Left ventricle myocardium inferior (tissue), 1 donor: ENCODE results near the gene DCAF11. TPM values are rescaled to one million over a fixed set of nuclear protein-coding genes. Genes with fewer than 3 reads are reported as not detected.

ENCODE experiments used
- DNase-seq: peaks from one replicate; pipeline ENCODE4 v3.0.0-alpha.2; 2020
- H3K27ac ChIP-seq: fragments of 200-600 bp; replicated peaks from 2 replicates; pipeline ENCODE4 v1.8.0; 2021
- H3K27me3 ChIP-seq: fragments of 200-600 bp; 2 replicates; pipeline ENCODE4 v1.8.0; 2021; ENCODE audit warnings: low read depth
- H3K36me3 ChIP-seq: fragments of 200-600 bp; 2 replicates; pipeline ENCODE4 v1.8.0; 2021
- H3K4me1 ChIP-seq: fragments of 200-600 bp; 2 replicates; pipeline ENCODE4 v1.8.0; 2021
- H3K4me3 ChIP-seq: fragments of 200-600 bp; 2 replicates; pipeline ENCODE4 v1.8.0; 2021; ENCODE audit warnings: mild to moderate bottlenecking, moderate library complexity
- H3K9me3 ChIP-seq: fragments of 200-600 bp; replicated peaks from 2 replicates; pipeline ENCODE4 v1.8.0; 2021
- CTCF ChIP-seq: fragments of 200-600 bp; IDR thresholded peaks from 2 replicates; pipeline ENCODE4 v1.8.0; 2021; ENCODE audit warnings: antibody characterized with exemption, mild to moderate bottlenecking, borderline replicate concordance
- intact Hi-C: fragments of 100-400 bp; cut with micrococcal nuclease; formaldehyde crosslinking; loops from one replicate; pipeline ENCODE4 v1.11.0; 2022
- total RNA-seq: library from RNA; stranded (reverse); fragmentation: NEBNext Ultra II Directional; extraction: Animal tissue kit (Norgen Biotek cat#: 25700); gene quantifications from one replicate; pipeline ENCODE4 v1.2.1, GENCODE V29; 2021
- donor health status: DM: no; HTN: yes; CAD: no; lungs with severe emphysema.

The DCAF11 gene
- total RNA-seq, 1 donor from 2014 or later = 74.7 TPM

GRCh38 chr14:24071836-24072430 lies 42.6 kb upstream of the DCAF11 start:
- no peaks in the 10 kb centered on the region for H3K4me1 ChIP-seq
- H3K36me3 ChIP-seq = no peaks in the 10 kb centered on the region
- intact Hi-C loops = no loop called here
- H3K9me3 ChIP-seq = no peaks in the 10 kb centered on the region
- peaks cover 56% of the 10 kb centered on the region for H3K27me3 ChIP-seq
- no peak overlapping the region for H3K27ac ChIP-seq
- no peak for DNase-seq
- no peak for TF ChIP-seq CTCF
- no peak overlapping the region for H3K4me3 ChIP-seq

DNA sequence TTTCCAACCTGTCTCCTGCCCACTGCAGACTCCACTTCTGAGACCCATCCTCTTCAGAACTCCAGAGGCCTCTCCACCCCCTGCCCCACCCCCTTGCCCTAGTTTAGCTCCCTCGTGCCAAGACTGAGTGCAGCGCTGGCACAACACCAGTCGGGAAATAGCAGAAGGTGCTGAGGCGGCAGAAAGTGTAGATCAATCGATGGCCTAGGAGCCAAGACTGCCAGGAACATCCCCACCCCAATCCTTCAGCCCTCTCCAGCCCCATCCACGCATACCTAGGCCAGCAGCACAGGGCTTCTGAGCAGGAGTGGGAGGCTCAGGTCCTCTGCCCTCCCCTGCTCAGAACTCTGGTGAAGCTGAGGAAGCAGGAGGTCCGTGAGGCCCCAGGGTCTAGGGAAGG lies 42.1 kb upstream of the DCAF11 start:
- intact Hi-C loops = no loop called here

DNA sequence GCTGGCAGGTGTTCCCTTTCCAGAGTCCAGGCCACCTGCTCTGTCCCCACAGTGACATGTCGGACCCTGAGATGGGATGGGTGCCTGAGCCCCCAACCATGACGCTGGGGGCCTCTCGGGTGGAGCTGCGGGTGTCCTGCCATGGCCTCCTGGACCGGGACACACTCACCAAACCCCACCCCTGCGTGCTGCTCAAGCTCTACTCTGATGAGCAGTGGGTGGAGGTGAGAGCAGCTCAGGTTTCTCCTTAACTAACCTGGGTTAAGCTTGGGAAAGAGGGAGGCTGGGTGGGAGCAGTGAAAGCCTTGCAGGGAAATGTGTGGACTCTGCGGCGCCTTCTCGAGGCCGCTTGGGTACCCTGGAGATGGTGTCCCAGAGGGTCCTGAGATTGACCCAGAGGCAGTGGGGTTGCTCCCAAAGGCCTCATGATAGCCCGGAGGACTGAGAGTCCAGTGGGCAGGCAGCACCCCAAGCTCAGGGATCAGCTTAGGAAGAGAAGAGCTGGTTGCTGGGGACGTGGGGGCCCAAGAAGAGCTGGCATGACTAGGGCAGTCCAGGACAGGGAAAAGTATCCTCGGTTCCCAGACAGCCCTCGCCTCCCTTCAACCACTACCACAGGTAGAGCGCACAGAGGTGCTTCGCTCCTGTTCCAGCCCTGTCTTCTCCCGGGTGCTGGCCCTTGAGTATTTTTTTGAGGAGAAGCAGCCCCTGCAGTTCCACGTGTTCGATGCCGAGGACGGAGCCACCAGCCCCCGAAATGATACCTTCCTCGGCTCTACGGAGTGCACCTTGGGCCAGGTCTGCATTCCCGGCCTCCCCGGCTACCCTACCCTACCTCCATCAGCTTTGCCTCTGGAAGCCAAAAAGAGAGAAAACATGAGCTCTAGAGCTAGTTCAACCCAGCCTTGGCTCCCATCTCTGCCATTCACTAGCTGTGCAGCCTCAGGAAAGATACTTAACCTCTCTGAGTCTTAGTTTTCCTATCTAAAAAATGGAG lies 41.4 kb upstream of the DCAF11 start:
- TF ChIP-seq CTCF = no peak
- intact Hi-C loops = no loop called here
- no peak overlapping the region for H3K4me3 ChIP-seq
- no peaks in the 10 kb centered on the region for H3K4me1 ChIP-seq
- no peak for DNase-seq
- no peaks in the 10 kb centered on the region for H3K9me3 ChIP-seq
- peaks cover 60% of the 10 kb centered on the region for H3K27me3 ChIP-seq
- no peaks in the 10 kb centered on the region for H3K36me3 ChIP-seq
- H3K27ac ChIP-seq = no peak overlapping the region

More for the DNA sequence above, 42.1 kb upstream of the DCAF11 start:
- TF ChIP-seq CTCF = no peak
- no peak for DNase-seq
- no peak overlapping the region for H3K27ac ChIP-seq
- H3K4me1 ChIP-seq = no peaks in the 10 kb centered on the region
- no peaks in the 10 kb centered on the region for H3K9me3 ChIP-seq
- no peaks in the 10 kb centered on the region for H3K36me3 ChIP-seq
- no peak overlapping the region for H3K4me3 ChIP-seq
- H3K27me3 ChIP-seq = peaks cover 60% of the 10 kb centered on the region

- H3K36me3 ChIP-seq = no peaks in the 10 kb centered on the region
- TF ChIP-seq CTCF = no peak
- H3K4me1 ChIP-seq = no peaks in the 10 kb centered on the region
- peaks cover 55% of the 10 kb centered on the region for H3K27me3 ChIP-seq
- H3K27ac ChIP-seq = no peak overlapping the region
- no peaks in the 10 kb centered on the region for H3K9me3 ChIP-seq
- DNase-seq = no peak
- H3K4me3 ChIP-seq = no peak overlapping the region
- intact Hi-C loops = no loop called here
Measured at GRCh38 chr14:24074625-24075484, 39.7 kb upstream of the DCAF11 start.
